DOHH2 (cell line): ENCODE results near the gene SDCBP2.

Experiments used
- H3F3A ChIP-seq: fragments of 200-600 bp; sonication (generic), shearing (Covaris generic); 2 replicates; pipeline ENCODE4 v1.6.0; 2016; ENCODE audit warnings: antibody characterized with exemption, mild to moderate bottlenecking; ENCODE audit not compliant: control insufficient read depth, insufficient read depth
- H3K27ac ChIP-seq: fragments of 200-600 bp; sonication (generic); 2 replicates; pipeline ENCODE4 v1.5.1; 2014; ENCODE audit warnings: low read depth, mild to moderate bottlenecking, low read length, moderate library complexity
- H3K27me3 ChIP-seq: fragments of 200-600 bp; sonication (generic); 2 replicates; pipeline ENCODE4 v1.6.1; 2014; ENCODE audit warnings: mild to moderate bottlenecking, low read length, mixed read lengths; ENCODE audit not compliant: control insufficient read depth
- H3K36me3 ChIP-seq: fragments of 200-600 bp; sonication (generic); 2 replicates; pipeline ENCODE4 v1.6.1; 2014; ENCODE audit warnings: mild to moderate bottlenecking, low read length, moderate library complexity, mixed read lengths; ENCODE audit not compliant: control insufficient read depth
- H3K4me1 ChIP-seq: fragments of 200-600 bp; sonication (generic); 2 replicates; pipeline ENCODE4 v1.6.1; 2014; ENCODE audit warnings: mild to moderate bottlenecking, low read length, mixed read lengths; ENCODE audit not compliant: control insufficient read depth
- H3K4me2 ChIP-seq: fragments of 200-600 bp; sonication (generic); 2 replicates; pipeline ENCODE4 v1.6.0; 2014; ENCODE audit warnings: mild to moderate bottlenecking, low read length, moderate library complexity
- H3K4me3 ChIP-seq: fragments of 200-600 bp; sonication (generic); 2 replicates; pipeline ENCODE4 v1.5.1; 2014; ENCODE audit warnings: mild to moderate bottlenecking, low read length, mixed read lengths
- H3K79me2 ChIP-seq: fragments of 200-600 bp; sonication (generic); 2 replicates; pipeline ENCODE4 v1.6.1; 2014; ENCODE audit warnings: mild to moderate bottlenecking, low read length, mixed read lengths; ENCODE audit not compliant: control insufficient read depth
- H3K9me2 ChIP-seq: fragments of 200-600 bp; sonication (generic); replicated peaks from 2 replicates; pipeline ENCODE4 v1.6.1; 2014; ENCODE audit warnings: mild to moderate bottlenecking, low read length, mixed read lengths; ENCODE audit not compliant: control insufficient read depth
- H3K9me3 ChIP-seq: fragments of 200-600 bp; sonication (generic); 2 replicates; pipeline ENCODE4 v1.6.1; 2014; ENCODE audit warnings: antibody characterized with exemption, low read length, mixed read lengths; ENCODE audit not compliant: control insufficient read depth, insufficient read depth
- H4K20me1 ChIP-seq: fragments of 200-600 bp; sonication (generic); 2 replicates; pipeline ENCODE4 v1.6.0; 2014; ENCODE audit warnings: low read depth, mild to moderate bottlenecking, antibody characterized with exemption, low read length, moderate library complexity; ENCODE audit not compliant: control insufficient read depth, insufficient read depth
- EZH2phosphoT487 ChIP-seq: fragments of 200-600 bp; sonication (generic); IDR thresholded peaks from 2 replicates; pipeline ENCODE4 v1.6.1; 2017; ENCODE audit warnings: borderline replicate concordance, mild to moderate bottlenecking, antibody characterized with exemption, low read length, moderate library complexity, mixed read lengths
- TF ChIP-seq, protein P1 (sequence below): fragments of 200-600 bp; sonication (generic); IDR thresholded peaks from one replicate; pipeline ENCODE4 v1.5.1; 2014; ENCODE audit warnings: antibody characterized with exemption, mild to moderate bottlenecking, low read depth, low read length; ENCODE audit not compliant: poor library complexity, severe bottlenecking

The SDCBP2 gene

DNA sequence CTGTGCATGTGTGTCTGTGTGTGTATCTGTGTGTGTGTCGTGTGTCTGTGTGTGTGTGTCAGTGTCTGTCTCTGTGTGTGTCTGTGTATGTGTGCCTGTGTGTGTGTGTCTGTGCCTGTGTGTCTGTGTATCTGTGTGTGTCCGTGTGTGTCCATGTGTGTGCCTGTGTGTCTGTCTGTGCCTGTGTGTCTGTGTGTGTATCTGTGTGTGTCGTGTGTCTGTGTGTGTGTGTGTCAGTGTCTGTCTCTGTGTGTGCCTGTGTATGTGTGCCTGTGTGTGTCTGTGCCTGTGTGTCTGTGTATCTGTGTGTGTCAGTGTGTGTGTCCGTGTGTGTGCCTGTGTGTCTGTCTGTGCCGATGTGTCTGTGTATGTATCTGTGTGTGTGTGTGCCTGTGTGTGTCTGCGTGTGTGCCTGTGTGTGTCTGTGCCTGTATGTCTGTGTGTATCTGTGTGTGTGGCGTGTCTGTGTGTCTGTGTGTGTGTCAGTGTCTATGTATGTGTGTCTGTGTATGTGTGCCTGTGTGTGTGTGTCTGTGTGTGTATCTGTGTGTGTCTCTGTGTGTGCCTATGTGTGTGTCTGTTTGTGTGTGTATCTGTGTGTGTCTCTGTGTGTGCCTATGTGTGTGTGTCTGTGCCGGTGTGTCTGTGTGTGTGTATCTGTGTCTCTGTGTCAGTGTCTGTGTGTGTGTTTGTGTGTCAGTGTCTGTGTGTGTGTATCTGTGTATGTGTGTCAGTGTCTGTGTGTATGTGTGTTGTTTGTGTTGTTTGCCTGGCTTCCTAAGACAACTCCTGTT is 51.2 kb downstream of the SDCBP2 start:
- no peak for TF ChIP-seq EZH2phosphoT487
- TF ChIP-seq, protein P1, sequence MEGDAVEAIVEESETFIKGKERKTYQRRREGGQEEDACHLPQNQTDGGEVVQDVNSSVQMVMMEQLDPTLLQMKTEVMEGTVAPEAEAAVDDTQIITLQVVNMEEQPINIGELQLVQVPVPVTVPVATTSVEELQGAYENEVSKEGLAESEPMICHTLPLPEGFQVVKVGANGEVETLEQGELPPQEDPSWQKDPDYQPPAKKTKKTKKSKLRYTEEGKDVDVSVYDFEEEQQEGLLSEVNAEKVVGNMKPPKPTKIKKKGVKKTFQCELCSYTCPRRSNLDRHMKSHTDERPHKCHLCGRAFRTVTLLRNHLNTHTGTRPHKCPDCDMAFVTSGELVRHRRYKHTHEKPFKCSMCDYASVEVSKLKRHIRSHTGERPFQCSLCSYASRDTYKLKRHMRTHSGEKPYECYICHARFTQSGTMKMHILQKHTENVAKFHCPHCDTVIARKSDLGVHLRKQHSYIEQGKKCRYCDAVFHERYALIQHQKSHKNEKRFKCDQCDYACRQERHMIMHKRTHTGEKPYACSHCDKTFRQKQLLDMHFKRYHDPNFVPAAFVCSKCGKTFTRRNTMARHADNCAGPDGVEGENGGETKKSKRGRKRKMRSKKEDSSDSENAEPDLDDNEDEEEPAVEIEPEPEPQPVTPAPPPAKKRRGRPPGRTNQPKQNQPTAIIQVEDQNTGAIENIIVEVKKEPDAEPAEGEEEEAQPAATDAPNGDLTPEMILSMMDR, result no peak
- H3K4me3 ChIP-seq, result no peak overlapping the region
- no peak overlapping the region for H3K4me2 ChIP-seq
- H3F3A ChIP-seq, result no peaks in the 10 kb centered on the region
- no peak overlapping the region for H3K27ac ChIP-seq
- no peaks in the 10 kb centered on the region for H3K79me2 ChIP-seq
- no peaks in the 10 kb centered on the region for H3K9me3 ChIP-seq
- H3K4me1 ChIP-seq, result no peaks in the 10 kb centered on the region
- H3K36me3 ChIP-seq, result no peaks in the 10 kb centered on the region
- no peaks in the 10 kb centered on the region for H3K9me2 ChIP-seq
- peaks cover 8% of the 10 kb centered on the region; the same call in 1 of the 2 replicates for H3K27me3 ChIP-seq
- H4K20me1 ChIP-seq, result no peaks in the 10 kb centered on the region

DNA sequence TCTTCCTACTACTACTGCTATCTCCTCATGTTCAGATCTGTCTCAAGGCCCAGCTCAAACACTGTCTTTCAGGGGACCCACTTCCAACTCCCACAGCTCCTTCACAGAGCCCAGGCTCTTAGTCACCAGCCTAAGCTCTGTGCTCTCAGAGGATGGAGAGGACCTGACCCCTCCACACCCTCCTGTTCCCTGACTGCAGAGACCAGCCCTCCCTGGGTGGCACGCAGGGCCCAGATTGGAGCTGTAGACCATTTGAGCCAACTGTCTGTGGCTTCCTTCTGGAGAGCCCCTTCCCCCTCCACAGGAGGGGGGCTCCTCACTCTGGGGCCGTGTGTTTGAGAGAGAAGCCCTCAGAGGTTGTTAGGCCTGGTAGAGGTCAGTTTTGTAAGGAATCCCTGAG is 53.0 kb downstream of the SDCBP2 start:
- Histone ChIP-seq H3K27ac (no peak overlapping the region), H3K79me2 (no peaks in the 10 kb centered on the region)

DNA sequence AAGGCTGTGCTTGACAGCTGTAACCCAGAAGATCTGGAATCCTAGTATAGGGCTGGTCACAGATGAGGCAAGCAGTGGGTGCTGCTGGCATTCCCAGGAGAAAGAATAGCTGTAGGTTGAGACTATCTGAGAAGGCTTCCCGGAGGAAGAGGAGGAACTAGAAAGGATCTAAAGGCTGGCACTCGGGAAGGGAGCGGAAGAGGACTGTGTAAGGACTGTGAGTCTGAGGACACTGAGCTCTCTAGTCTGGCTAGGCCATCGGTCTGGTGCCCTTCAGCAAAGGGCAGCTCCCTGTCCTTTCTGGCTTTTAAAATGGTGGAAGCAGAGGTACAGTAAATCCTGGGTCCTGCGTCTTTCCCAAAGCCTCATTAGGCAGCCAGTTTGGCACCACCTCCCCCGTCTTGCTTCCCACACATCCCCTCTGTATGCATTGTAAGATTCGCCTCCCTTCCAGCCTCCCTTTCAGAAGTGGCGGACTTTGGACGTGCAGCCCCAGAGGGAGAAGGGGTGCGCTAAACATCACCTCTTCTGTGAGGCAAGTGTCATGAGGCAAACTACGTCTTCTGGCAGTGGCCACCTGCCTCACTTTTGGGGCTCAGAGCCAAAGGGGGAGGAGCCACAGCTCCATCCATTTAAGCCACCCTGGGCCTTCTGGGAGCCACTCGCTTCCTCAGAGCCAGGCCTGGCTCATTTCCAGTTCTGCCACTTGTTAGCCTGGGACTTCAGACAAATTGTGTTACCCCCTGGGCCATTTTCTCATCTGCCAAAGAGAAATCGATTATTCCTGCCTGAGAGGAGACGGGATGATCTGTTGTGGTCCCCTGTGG is 54.2 kb downstream of the SDCBP2 start:
- Histone ChIP-seq H3F3A (no peaks in the 10 kb centered on the region), H3K9me3 (no peaks in the 10 kb centered on the region), H3K9me2 (no peaks in the 10 kb centered on the region), H3K79me2 (no peaks in the 10 kb centered on the region), H3K4me2 (no peak overlapping the region), H3K4me1 (no peaks in the 10 kb centered on the region), H4K20me1 (no peaks in the 10 kb centered on the region), H3K27me3 (0 out of 2 replicates have a peak, but pooled peaks cover 4% of the 10 kb centered on the region), H3K36me3 (no peaks in the 10 kb centered on the region), H3K4me3 (no peak overlapping the region), H3K27ac (no peak overlapping the region)
- no peak for TF ChIP-seq EZH2phosphoT487
- TF ChIP-seq, protein P1, result no peak

More for the DNA sequence above, 53.0 kb downstream of the SDCBP2 start:
- Histone ChIP-seq H3K4me3 (no peak overlapping the region), H3K27me3 (0 out of 2 replicates have a peak, but pooled peaks cover 4% of the 10 kb centered on the region), H3K9me2 (no peaks in the 10 kb centered on the region), H3F3A (no peaks in the 10 kb centered on the region), H3K36me3 (no peaks in the 10 kb centered on the region), H3K4me2 (no peak overlapping the region), H3K9me3 (no peaks in the 10 kb centered on the region), H4K20me1 (no peaks in the 10 kb centered on the region), H3K4me1 (no peaks in the 10 kb centered on the region)
- no peak for TF ChIP-seq EZH2phosphoT487
- TF ChIP-seq, protein P1, result no peak
